G401.6 (cell line): ENCODE data around the gene SYNRG.

Experiments used
- FAIRE-seq: peaks from 2 replicates; lab custom pipeline; 2012; peaks lifted over from hg19 to GRCh38; lab: Jason Lieb, UNC

SYNRG gene

GRCh38 chr17:37605813-37606505 lies 3.3 kb downstream of the SYNRG start:
- no peak for FAIRE-seq

DNA sequence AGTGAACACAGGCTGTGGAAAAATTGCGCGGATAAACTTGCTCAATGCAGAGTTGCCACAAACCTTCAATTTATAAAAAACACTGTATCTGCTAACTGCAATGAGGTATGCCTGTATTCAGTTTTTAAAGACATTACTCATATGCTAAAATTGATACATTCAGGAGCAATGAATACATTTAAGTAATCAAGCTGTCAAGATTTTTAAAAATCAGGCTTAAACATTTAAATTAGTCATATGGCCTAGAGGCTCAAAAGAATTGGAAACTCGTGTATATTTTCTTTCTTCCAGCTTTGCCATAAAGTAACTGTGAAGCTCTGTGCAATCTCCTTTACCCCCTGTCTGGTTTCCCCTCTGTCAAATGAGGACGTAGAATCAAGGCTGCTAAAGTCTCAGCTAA lies 4.1 kb downstream of the SYNRG start:
- no peak for FAIRE-seq

- FAIRE-seq, result no peak
Observed at GRCh38 chr17:37604556-37604955, 4.7 kb downstream of the SYNRG start.

- no peak for FAIRE-seq
Observed at GRCh38 chr17:37598145-37598544, 11.1 kb downstream of the SYNRG start.

- FAIRE-seq, result no peak
Observed at GRCh38 chr17:37592291-37592690, 16.9 kb downstream of the SYNRG start.

GRCh38 chr17:37585066-37585465 lies 24.2 kb downstream of the SYNRG start:
- FAIRE-seq, result no peak

- FAIRE-seq, result no peak
Observed at GRCh38 chr17:37576281-37576680, 32.9 kb downstream of the SYNRG start.

- no peak for FAIRE-seq
Observed at GRCh38 chr17:37574427-37574826, 34.8 kb downstream of the SYNRG start.

DNA sequence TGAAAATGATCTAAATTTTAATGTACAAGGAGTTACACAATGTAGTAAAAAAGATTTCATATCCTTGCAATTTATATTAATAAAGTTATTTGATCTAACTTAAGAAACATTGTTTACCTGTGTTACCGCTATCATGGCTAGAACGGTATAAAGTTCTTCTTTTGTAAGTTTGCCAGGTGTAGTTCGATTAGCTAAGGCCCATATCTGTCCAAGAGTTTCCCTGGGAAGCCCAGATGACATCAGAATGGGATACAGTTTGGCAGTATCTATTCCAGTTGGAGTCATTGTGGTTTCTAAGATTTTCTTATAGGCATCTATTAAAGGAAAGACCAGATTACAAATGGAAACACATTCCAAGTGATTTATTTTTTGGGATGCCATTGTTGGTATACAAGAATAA lies 37.5 kb downstream of the SYNRG start:
- no peak for FAIRE-seq

DNA sequence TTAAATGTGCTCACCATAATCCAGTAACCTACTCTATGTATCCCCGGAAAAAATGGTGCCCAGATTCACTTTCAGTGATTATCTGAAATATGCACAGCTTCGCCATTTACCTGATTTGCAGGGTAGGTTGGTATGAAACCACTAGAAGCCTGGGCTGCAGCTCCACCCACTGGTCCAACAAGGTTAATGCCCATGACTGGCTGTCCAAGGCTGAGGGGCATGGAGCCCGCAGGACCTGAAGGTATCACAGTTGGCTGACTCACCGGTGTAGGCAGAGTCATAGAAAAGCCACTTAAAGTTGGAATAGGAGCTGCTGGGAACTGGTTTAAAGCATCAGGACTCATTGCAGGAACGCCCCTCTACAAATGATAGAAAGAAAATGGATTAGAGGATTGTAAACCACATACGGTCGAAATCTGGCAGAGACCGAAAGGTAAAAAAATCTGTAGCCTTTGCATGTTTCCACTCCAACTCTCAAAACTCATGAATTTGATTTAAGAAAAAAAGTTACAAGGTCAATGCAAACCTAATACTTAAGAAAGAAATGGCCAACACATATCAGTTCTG lies 38.6 kb downstream of the SYNRG start:
- FAIRE-seq, result no peak

DNA sequence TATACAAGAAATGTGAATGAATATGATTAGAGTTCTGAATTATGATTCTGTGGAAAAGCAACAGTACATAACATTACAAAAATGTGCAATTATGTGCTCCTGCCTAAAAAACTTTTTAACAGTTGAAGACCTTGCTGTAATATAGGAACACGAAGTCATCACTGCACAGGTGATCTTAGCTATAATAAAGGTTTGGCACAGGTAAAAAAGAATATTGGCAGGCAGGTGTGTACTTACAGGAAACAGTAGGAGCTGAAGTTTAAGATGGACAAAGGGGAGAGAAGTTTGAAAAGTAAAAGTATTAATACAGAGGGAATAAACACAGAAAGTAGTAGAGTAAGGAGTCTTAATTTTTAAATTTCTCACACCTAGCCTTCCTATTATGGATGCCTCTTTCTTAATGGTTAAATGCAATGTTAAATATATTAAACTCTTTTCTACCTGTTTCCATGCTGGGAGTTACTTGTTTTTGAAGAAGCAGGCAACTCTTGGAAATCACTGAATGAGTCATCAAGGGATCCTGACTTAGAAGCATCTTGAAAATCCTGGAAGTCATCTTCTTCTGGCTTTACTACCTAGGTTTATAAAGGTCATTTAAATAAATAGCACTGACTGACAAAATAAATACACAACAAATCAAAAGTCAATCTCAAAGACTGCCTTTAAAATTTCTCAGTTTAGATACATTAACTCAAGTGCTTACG lies 40.7 kb downstream of the SYNRG start:
- no peak for FAIRE-seq

- FAIRE-seq, result no peak
Observed at GRCh38 chr17:37567538-37567937, 41.7 kb downstream of the SYNRG start.

GRCh38 chr17:37567137-37567536 lies 42.1 kb downstream of the SYNRG start:
- no peak for FAIRE-seq

GRCh38 chr17:37564252-37564651 lies 45.0 kb downstream of the SYNRG start:
- no peak for FAIRE-seq

GRCh38 chr17:37562016-37562745 lies 47.0 kb downstream of the SYNRG start:
- FAIRE-seq, result no peak

DNA sequence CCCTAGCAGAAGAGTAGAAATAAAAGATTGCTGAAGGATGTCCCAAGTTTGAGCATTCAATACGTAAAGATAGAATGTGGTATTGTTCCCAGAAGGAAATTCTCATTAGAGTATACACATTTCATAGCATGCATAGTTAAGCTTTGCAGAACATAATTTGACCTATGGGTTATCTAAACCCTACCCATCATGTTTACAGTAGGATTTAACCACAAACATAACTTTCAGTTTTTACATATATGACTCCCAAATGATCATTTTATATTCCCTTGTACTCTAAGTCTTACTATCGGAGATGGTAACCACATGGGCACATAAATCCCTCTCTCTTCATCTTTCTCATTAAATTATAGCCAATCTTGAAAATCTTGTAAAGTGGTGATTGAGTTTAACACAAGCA lies 50.9 kb downstream of the SYNRG start:
- FAIRE-seq, result no peak

- no peak for FAIRE-seq
Observed at GRCh38 chr17:37557482-37557881, 51.7 kb downstream of the SYNRG start.

GRCh38 chr17:37555386-37555785 lies 53.8 kb downstream of the SYNRG start:
- no peak for FAIRE-seq

DNA sequence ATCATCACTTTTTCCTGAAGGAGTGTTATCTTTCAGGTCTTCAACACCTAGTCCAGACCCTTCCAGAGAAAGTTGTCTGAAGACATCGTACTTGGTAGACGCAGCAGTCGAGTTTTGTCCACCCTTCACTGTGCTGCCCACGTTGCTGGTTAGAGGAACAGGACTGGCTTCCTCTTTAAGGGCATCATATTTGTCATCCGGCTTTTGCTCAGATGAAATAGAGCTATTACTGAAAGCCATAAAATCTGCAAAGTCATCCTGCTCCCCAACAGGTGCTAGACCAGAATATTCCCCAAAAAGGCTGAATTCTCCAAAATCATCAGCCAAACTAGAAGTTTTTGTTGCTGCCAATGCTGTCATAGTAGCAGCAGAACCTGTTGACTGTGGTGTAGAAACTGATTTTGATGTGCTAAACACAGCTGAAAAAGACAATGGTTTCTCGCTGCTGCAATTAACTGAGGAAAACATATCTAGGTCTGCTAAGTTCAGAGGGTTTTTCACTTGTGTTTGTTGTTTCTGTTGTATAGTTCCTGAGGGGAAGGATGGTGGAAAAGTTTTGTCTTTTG lies 55.7 kb downstream of the SYNRG start:
- FAIRE-seq, result no peak

- FAIRE-seq, result no peak
Observed at GRCh38 chr17:37551788-37552187, 57.4 kb downstream of the SYNRG start.

DNA sequence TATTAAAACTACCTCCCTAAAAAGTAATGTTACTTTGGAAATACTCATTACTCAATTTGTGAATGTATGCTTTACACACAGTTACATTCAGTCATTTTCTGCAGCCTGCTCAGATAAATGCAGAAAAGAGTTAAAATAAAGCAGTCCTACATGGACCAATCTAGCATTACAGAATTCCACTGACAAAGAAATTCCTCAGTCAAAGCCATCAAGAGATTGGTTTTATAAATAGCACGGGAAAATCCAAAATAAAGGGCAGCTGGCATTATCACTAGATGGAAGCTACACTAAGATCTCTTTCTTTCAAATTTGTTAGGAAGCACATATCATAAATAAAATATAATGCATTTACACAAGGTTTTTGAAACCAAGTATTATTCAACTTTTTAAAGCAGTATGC lies 61.2 kb downstream of the SYNRG start:
- FAIRE-seq, result no peak

GRCh38 chr17:37546302-37546701 lies 62.9 kb downstream of the SYNRG start:
- no peak for FAIRE-seq

DNA sequence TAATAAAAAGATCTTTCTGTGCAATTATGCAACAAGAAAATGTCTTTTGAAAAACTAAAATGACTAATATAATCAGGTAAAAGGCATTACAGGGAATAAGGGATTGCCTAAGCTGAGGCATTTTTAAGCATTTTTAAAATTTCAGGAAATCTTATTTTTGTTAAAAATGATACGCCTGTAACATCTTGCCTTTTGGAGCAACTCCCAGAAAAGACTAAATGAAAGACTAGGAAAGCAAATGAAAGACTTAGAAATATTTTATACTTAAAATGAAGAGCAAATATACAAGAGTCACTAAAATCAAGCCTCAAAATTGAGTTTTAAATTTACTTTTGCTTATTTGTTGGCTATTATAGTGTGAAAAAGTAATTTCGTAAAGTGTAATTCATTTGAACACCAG lies 63.7 kb downstream of the SYNRG start:
- no peak for FAIRE-seq
